Hair follicular keratinocyte (primary cell): ENCODE results near the gene SEZ6L2. TPM values are rescaled to one million over a fixed set of nuclear protein-coding genes. Genes with fewer than 3 reads are reported as not detected.

Experiments
- total RNA-seq: library from RNA; depleted of rRNA; stranded (reverse); fragments of >200 nt; gene quantifications from 2 replicates; pipeline ENCODE4 v1.2.3, GENCODE V29; 2015

The SEZ6L2 gene
- total RNA-seq, result 4.6 and 16.2 TPM in 2 replicates

GRCh38 chr16:29899516-29900101 lies at the start of gene SEZ6L2:
TSS of gene SEZ6L2 (minus strand) at chr16:29899550. CDS start at chr16:29899019, 531 bp downstream.

GRCh38 chr16:29925781-29926710 lies 26.7 kb upstream of the SEZ6L2 start, which contains the start of gene KCTD13:
TSS of gene KCTD13 (minus strand) at chr16:29926226. CDS start at chr16:29926033, 193 bp downstream.

GRCh38 chr16:29900102-29900887 lies 945 bp upstream of the SEZ6L2 start, which contains the start of gene ASPHD1:
TSS of gene ASPHD1 (plus strand) at chr16:29900488. CDS start at chr16:29900972, 484 bp downstream.

GRCh38 chr16:29862884-29863668 lies 36.3 kb downstream of the SEZ6L2 start, which contains the start of gene CDIPT:
TSS of gene CDIPT (minus strand) at chr16:29863226. CDS start at chr16:29862857, 369 bp downstream.

Other genes with a start within 250 kb of the SEZ6L2 start
- not detected in 2 replicates for gene SPN, start 236.3 kb downstream of the SEZ6L2 start, total RNA-seq
- gene QPRT, start 220.4 kb downstream of the SEZ6L2 start, total RNA-seq, result 6.2 and 8.3 TPM in 2 replicates
- not detected in 2 replicates for gene C16orf54, start 153.6 kb downstream of the SEZ6L2 start, total RNA-seq
- gene ZG16, start 121.3 kb downstream of the SEZ6L2 start, total RNA-seq, result not detected in 2 replicates
- 38.5 and 83.8 TPM in 2 replicates for gene KIF22, start 108.8 kb downstream of the SEZ6L2 start, total RNA-seq
- gene MAZ, start 93.0 kb downstream of the SEZ6L2 start, total RNA-seq, result 108 and 150 TPM in 2 replicates
- gene PRRT2, start 87.4 kb downstream of the SEZ6L2 start, total RNA-seq, result not detected in 2 replicates
- gene PAGR1, start 83.4 kb downstream of the SEZ6L2 start, total RNA-seq, result 37.2 and 72.5 TPM in 2 replicates
- gene MVP, start 79.1 kb downstream of the SEZ6L2 start, total RNA-seq, result 126 and 154 TPM in 2 replicates
- 58.9 and 65.7 TPM in 2 replicates for gene CDIPT, start 36.3 kb downstream of the SEZ6L2 start, total RNA-seq
- gene ASPHD1, start 938 bp upstream of the SEZ6L2 start, total RNA-seq, result 5.0 and 7.8 TPM in 2 replicates
- gene KCTD13, start 26.7 kb upstream of the SEZ6L2 start, total RNA-seq, result 17.1 and 19.8 TPM in 2 replicates
- gene TMEM219, start 62.5 kb upstream of the SEZ6L2 start, total RNA-seq, result 123 and 159 TPM in 2 replicates
- gene TAOK2, start 74.3 kb upstream of the SEZ6L2 start, total RNA-seq, result 24.8 and 28.7 TPM in 2 replicates
- gene HIRIP3, start 96.1 kb upstream of the SEZ6L2 start, total RNA-seq, result 4.8 and 16.2 TPM in 2 replicates
- gene INO80E, start 96.7 kb upstream of the SEZ6L2 start, total RNA-seq, result 58.2 and 91.8 TPM in 2 replicates
- 0.39 TPM in 1 of 2 replicates, not detected in the other for gene DOC2A, start 111.5 kb upstream of the SEZ6L2 start, total RNA-seq
- not detected in 2 replicates for gene C16orf92, start 123.6 kb upstream of the SEZ6L2 start, total RNA-seq
- not detected in 2 replicates for gene TLCD3B, start 131.7 kb upstream of the SEZ6L2 start, total RNA-seq
- 1,543 and 1,648 TPM in 2 replicates for gene ALDOA, start 166.2 kb upstream of the SEZ6L2 start, total RNA-seq
- gene PPP4C, start 176.4 kb upstream of the SEZ6L2 start, total RNA-seq, result 102 and 114 TPM in 2 replicates
- gene TBX6, start 192.4 kb upstream of the SEZ6L2 start, total RNA-seq, result 0.19 and 0.62 TPM in 2 replicates
- gene YPEL3, start 196.7 kb upstream of the SEZ6L2 start, total RNA-seq, result 20.5 and 36.9 TPM in 2 replicates
- gene GDPD3, start 214.0 kb upstream of the SEZ6L2 start, total RNA-seq, result 0.08 and 0.55 TPM in 2 replicates
- 31.9 and 41.7 TPM in 2 replicates for gene MAPK3, start 223.7 kb upstream of the SEZ6L2 start, total RNA-seq